Endothelial cell of umbilical vein (primary cell): ENCODE data around the gene CEBPG. TPM values are rescaled to one million over a fixed set of nuclear protein-coding genes. Genes with fewer than 3 reads are reported as not detected.
A peak's percentile ranks its signal among the peaks of the same experiment; 100 is the strongest.

Source experiments
- BruUV-seq: library from RNA; stranded (reverse); fragments of 400-500 nt; replicated peaks from 2 replicates; lab custom pipeline; 2021; lab: Mats Ljungman, UMichigan
- CTCF ChIA-PET: fragments of 300-600, 350-600 bp; sonication (Branson Sonifier 250); formaldehyde crosslinking; loops from one replicate; lab custom pipeline; 2021; ENCODE audit warnings: antibody characterized with exemption, inconsistent platforms; lab: Charles Lee
- POLR2A ChIA-PET: fragments of 300-600, 350-600 bp; sonication (Branson Sonifier 250); formaldehyde crosslinking; loops from one replicate; lab custom pipeline; 2021; ENCODE audit warnings: antibody characterized with exemption, inconsistent platforms; lab: Charles Lee
- DNase-seq: peaks from one replicate; pipeline ENCODE4 v3.0.0-alpha.2; 2011; ENCODE audit warnings: low read depth, low spot score
- FAIRE-seq: peaks from 2 replicates; lab custom pipeline; 2011; peaks lifted over from hg19 to GRCh38; lab: Jason Lieb, UNC
- H2AFZ ChIP-seq: 2 replicates; pipeline ENCODE4 v1.6.0; 2012; ENCODE audit warnings: low read depth, low read length, control low read depth, inconsistent platforms
- H3K27ac ChIP-seq: 2 replicates; pipeline ENCODE4 v1.5.1; 2011; ENCODE audit warnings: low read depth, mild to moderate bottlenecking, control low read depth, low read length, moderate library complexity; ENCODE audit not compliant: insufficient read depth
- H3K27me3 ChIP-seq, 2 experiments: 2 replicates each; pipeline versions ENCODE4 v1.6.0 to v1.6.1; 2011; ENCODE audit warnings: low read length in 2 of 2, mixed read lengths in 1 of 2; ENCODE audit not compliant: control insufficient read depth in 2 of 2, insufficient read depth in 2 of 2
- H3K36me3 ChIP-seq, 2 experiments: 2 replicates in 1 of 2; 3 replicates in 1 of 2; pipeline ENCODE4 v1.5.1; 2011; ENCODE audit warnings: low read length in 2 of 2, mild to moderate bottlenecking in 1 of 2, moderate library complexity in 1 of 2; ENCODE audit not compliant: control insufficient read depth in 2 of 2, insufficient read depth in 2 of 2; ENCODE audit errors: extremely low read depth in 1 of 2
- H3K4me1 ChIP-seq: 3 replicates; pipeline ENCODE4 v1.5.1; 2011; ENCODE audit warnings: mild to moderate bottlenecking, low read length; ENCODE audit not compliant: control insufficient read depth, insufficient read depth; ENCODE audit errors: extremely low read depth
- H3K4me2 ChIP-seq: 2 replicates; pipeline ENCODE4 v1.6.1; 2011; ENCODE audit warnings: low read length, control low read depth, mixed read lengths; ENCODE audit not compliant: insufficient read depth
- H3K4me3 ChIP-seq, 3 experiments: fragments of 200-600 bp in 1 of 3; sonication (generic), shearing (Covaris generic) in 1 of 3; replicated peaks in 1 of 3; 2 replicates each; pipeline ENCODE4 v1.5.1; 2011 to 2016; ENCODE audit warnings: control low read depth in 3 of 3, low read length in 3 of 3, mild to moderate bottlenecking in 2 of 3, inconsistent platforms in 1 of 3, low read depth in 1 of 3, moderate library complexity in 1 of 3; ENCODE audit not compliant: insufficient read depth in 1 of 3
- H3K79me2 ChIP-seq: 2 replicates; pipeline ENCODE4 v1.6.0; 2012; ENCODE audit warnings: low read length, inconsistent platforms; ENCODE audit not compliant: control insufficient read depth, insufficient read depth
- H3K9ac ChIP-seq: replicated peaks from 2 replicates; pipeline ENCODE3; 2011; ENCODE audit warnings: low read length, control low read depth; ENCODE audit not compliant: insufficient read depth; ENCODE audit errors: extremely low read depth
- H3K9me1 ChIP-seq: replicated peaks from 3 replicates; pipeline ENCODE4 v1.6.0; 2011; ENCODE audit warnings: mild to moderate bottlenecking, low read length; ENCODE audit not compliant: control insufficient read depth, insufficient read depth; ENCODE audit errors: extremely low read depth
- H3K9me3 ChIP-seq: replicated peaks from 2 replicates; pipeline ENCODE4 v1.5.1; 2012; ENCODE audit warnings: low read length, inconsistent platforms; ENCODE audit not compliant: control insufficient read depth, insufficient read depth
- H4K20me1 ChIP-seq: replicated peaks from 2 replicates; pipeline ENCODE3; 2011; ENCODE audit warnings: mild to moderate bottlenecking, low read length; ENCODE audit not compliant: control insufficient read depth, insufficient read depth; ENCODE audit errors: extremely low read depth
- CTCF ChIP-seq, 2 donors: IDR thresholded peaks; 1 replicate in 1 of 2; 2 replicates in 1 of 2; pipeline ENCODE4 v1.5.1; 2011; ENCODE audit warnings: low read length in 2 of 2, mild to moderate bottlenecking in 2 of 2, moderate library complexity in 2 of 2, control low read depth in 1 of 2, inconsistent platforms in 1 of 2, low read depth in 1 of 2; ENCODE audit not compliant: insufficient read depth in 1 of 2; ENCODE audit errors: extremely low read depth in 1 of 2
- EZH2 ChIP-seq: IDR thresholded peaks from 2 replicates; pipeline ENCODE4 v1.6.1; 2012; ENCODE audit warnings: borderline replicate concordance, low read depth, mild to moderate bottlenecking, moderate library complexity, low read length, inconsistent platforms; ENCODE audit not compliant: severe bottlenecking
- FOS ChIP-seq: IDR thresholded peaks from 2 replicates; pipeline ENCODE4 v1.6.1; 2011; ENCODE audit warnings: mild to moderate bottlenecking, low read length, moderate library complexity, borderline replicate concordance; ENCODE audit not compliant: insufficient read depth
- GATA2 ChIP-seq: IDR thresholded peaks from 2 replicates; pipeline ENCODE4 v1.7.0; 2011; ENCODE audit warnings: low read depth, mild to moderate bottlenecking, moderate library complexity, mixed read lengths, low read length; ENCODE audit not compliant: insufficient read length, insufficient read depth
- JUN ChIP-seq: IDR thresholded peaks from 2 replicates; pipeline ENCODE4 v1.6.1; 2011; ENCODE audit warnings: borderline replicate concordance, low read depth; ENCODE audit not compliant: insufficient read length, insufficient read depth
- MAX ChIP-seq: IDR thresholded peaks from 2 replicates; pipeline ENCODE4 v1.6.1; 2011; ENCODE audit not compliant: insufficient read depth, insufficient read length
- MYC ChIP-seq: IDR thresholded peaks from one replicate; pipeline ENCODE4 v1.6.1; 2011; ENCODE audit warnings: mild to moderate bottlenecking, low read depth, low read length
- POLR2A ChIP-seq: IDR thresholded peaks from 2 replicates; pipeline ENCODE4 v1.6.1; 2012; ENCODE audit warnings: low read depth, mild to moderate bottlenecking, control low read depth, low read length
- POLR2AphosphoS5 ChIP-seq: IDR thresholded peaks from 2 replicates; pipeline ENCODE4 v1.6.1; 2012; ENCODE audit warnings: low read depth, mild to moderate bottlenecking, control low read depth, low read length, moderate library complexity; ENCODE audit not compliant: insufficient read depth
- dilution Hi-C: fragments of 300-500 bp; cut with MboI; formaldehyde crosslinking; loops from one replicate; pipeline ENCODE4 v1.15.0; 2019; ENCODE audit warnings: low sequenced_read_pairs; ENCODE audit not compliant: extremely low pct_ligation_motif_present
- intact Hi-C: fragments of 100-400 bp; cut with micrococcal nuclease; formaldehyde crosslinking; loops from one replicate; pipeline ENCODE4 v1.10.0; 2022
- polyA plus RNA-seq, 4 experiments: library from polyadenylated mRNA; depleted of rRNA in 3 of 4; stranded (reverse) in 3 of 4; unstranded in 1 of 4; fragments of >200 nt; gene quantifications; 2 replicates each; pipeline versions ENCODE4 v1.2.1 to v1.2.3, GENCODE V29; 2011 to 2012; ENCODE audit warnings: missing spikeins in 1 of 4
- total RNA-seq: library from RNA; stranded (reverse); gene quantifications from 2 replicates; pipeline ENCODE4 v1.2.3, GENCODE V29; 2021

The CEBPG gene
- total and polyA plus RNA-seq, 2 donors (not counting 3 experiments of a cell fraction or from before 2014, with no cell fraction given) = 10.2 to 24.6 TPM

- dilution Hi-C loops = no loop called here
- POLR2A ChIA-PET = no interaction called here
- no peaks in the 10 kb centered on the region for H3K9me1 ChIP-seq
- CTCF ChIA-PET = interaction anchor here (0.8 to 2.1 kb wide), 8 partner anchors 11 to 390 kb away, joined by 3 to 13 read pairs (median 3); no protein-coding TSS in a partner anchor
- H3K4me3 ChIP-seq = no peak overlapping the region
- no peaks in the 10 kb centered on the region for H3K27me3 ChIP-seq
- no peaks in the 10 kb centered on the region for H3K9me3 ChIP-seq
- FAIRE-seq = peak; percentile 15
- no peak for TF ChIP-seq CTCF (IDR thresholded peaks at IDR 0.05; ENCODE audit: extremely low read depth in 1 of 2, insufficient read depth in 1 of 2, low read depth in 1 of 2, low read length in 2 of 2)
- no peak for TF ChIP-seq GATA2
- no peak for TF ChIP-seq MYC
- TF ChIP-seq EZH2 = no peak
- no peak for TF ChIP-seq POLR2A
- no peak for TF ChIP-seq MAX
- TF ChIP-seq FOS = no peak
- TF ChIP-seq POLR2AphosphoS5 = no peak
- no peak for TF ChIP-seq JUN
- peak overlapping the region; percentile 51 for H3K9ac ChIP-seq
- DNase-seq = peak; percentile 56
- H3K79me2 ChIP-seq = peaks cover 87% of the 10 kb centered on the region
- H4K20me1 ChIP-seq = peaks cover 10% of the 10 kb centered on the region
- no peak overlapping the region for H3K4me2 ChIP-seq
- intact Hi-C loops = loop anchor here (2.0 to 10.0 kb wide), 4 partner anchors 17 to 507 kb away; partner anchors contain the start of genes CEP89 and FAAP24
- no TSS peak for BruUV-seq
- peak overlapping the region; percentile 94 for H3K27ac ChIP-seq
- peaks cover 5 to 10% of the 10 kb centered on the region in 2 experiments for H3K36me3 ChIP-seq
- H3K4me1 ChIP-seq = peaks cover 44% of the 10 kb centered on the region
- H2AFZ ChIP-seq = no peak overlapping the region
These were observed 4.3 kb downstream of the CEBPG start for GRCh38 chr19:33377586-33378475.
